ENCODE results near the gene OBSCN. TPM values are rescaled to one million over a fixed set of nuclear protein-coding genes. Genes with fewer than 3 reads are reported as not detected.

OBSCN gene
- total and polyA plus RNA-seq, 2 donors (not counting 3 experiments of a cell fraction or from before 2014, with no cell fraction given): 1.5 to 2.9 TPM

GRCh38 chr1:228272331-228272791 is 64.5 kb downstream of the OBSCN start:
- no peaks in the 10 kb centered on the region for H3K79me2 ChIP-seq (ENCODE audit: control insufficient read depth, insufficient read depth, low read length)
- FAIRE-seq: no peak
- CTCF ChIA-PET: interaction anchor here (1.1 kb wide), 1 partner anchor 121 kb away, joined by 3 read pairs; no protein-coding TSS in a partner anchor
- H3K9me3 ChIP-seq (replicated peaks; ENCODE audit: control insufficient read depth, insufficient read depth, low read length): no peaks in the 10 kb centered on the region
- no peak overlapping the region for H2AFZ ChIP-seq (ENCODE audit: low read depth, low read length)
- no peak for DNase-seq (ENCODE audit: low read depth, low spot score)
- no peaks in the 10 kb centered on the region for H4K20me1 ChIP-seq (replicated peaks; ENCODE audit: control insufficient read depth, extremely low read depth, insufficient read depth, low read length)
- no peak overlapping the region for H3K4me2 ChIP-seq (ENCODE audit: insufficient read depth, low read length)
- no peak overlapping the region for H3K4me3 ChIP-seq (replicated peaks in 1 of 3; ENCODE audit: insufficient read depth in 1 of 3, low read depth in 1 of 3, low read length in 3 of 3)
- H3K27ac ChIP-seq (ENCODE audit: insufficient read depth, low read depth, low read length): no peak overlapping the region
- no peak overlapping the region for H3K9ac ChIP-seq (replicated peaks; ENCODE audit: extremely low read depth, insufficient read depth, low read length)
- dilution Hi-C loops (cut with MboI; ENCODE audit: extremely low pct_ligation_motif_present, low sequenced_read_pairs) (no loop called here), intact Hi-C loops (cut with micrococcal nuclease) (loop anchor here (10.0 kb wide), 1 partner anchor 138 kb away; no protein-coding TSS in a partner anchor)
- no TSS peak for BruUV-seq (replicated peaks)
- peaks cover 0 to 2% of the 10 kb centered on the region in 2 experiments for H3K36me3 ChIP-seq (ENCODE audit: control insufficient read depth in 2 of 2, extremely low read depth in 1 of 2, insufficient read depth in 2 of 2, low read length in 2 of 2)
- TF ChIP-seq FOS (IDR thresholded peaks at IDR 0.05; ENCODE audit: borderline replicate concordance, insufficient read depth, low read length): no peak
- no peak for TF ChIP-seq POLR2A (IDR thresholded peaks at IDR 0.05; ENCODE audit: low read depth, low read length)
- TF ChIP-seq MYC (IDR thresholded peaks at IDR 0.05; ENCODE audit: low read depth, low read length): no peak
- TF ChIP-seq CTCF (IDR thresholded peaks at IDR 0.05; ENCODE audit: extremely low read depth in 1 of 2, insufficient read depth in 1 of 2, low read depth in 1 of 2, low read length in 2 of 2): no peak
- TF ChIP-seq, protein P1, sequence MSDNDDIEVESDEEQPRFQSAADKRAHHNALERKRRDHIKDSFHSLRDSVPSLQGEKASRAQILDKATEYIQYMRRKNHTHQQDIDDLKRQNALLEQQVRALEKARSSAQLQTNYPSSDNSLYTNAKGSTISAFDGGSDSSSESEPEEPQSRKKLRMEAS (IDR thresholded peaks at IDR 0.05; ENCODE audit: insufficient read depth, insufficient read length): no peak
- TF ChIP-seq JUN (IDR thresholded peaks at IDR 0.05; ENCODE audit: borderline replicate concordance, insufficient read depth, insufficient read length, low read depth): no peak
- no peak for TF ChIP-seq POLR2AphosphoS5 (IDR thresholded peaks at IDR 0.05; ENCODE audit: insufficient read depth, low read depth, low read length)
- no peak for TF ChIP-seq GATA2 (IDR thresholded peaks at IDR 0.05; ENCODE audit: insufficient read depth, insufficient read length, low read depth, low read length)
- no peak for TF ChIP-seq EZH2 (IDR thresholded peaks at IDR 0.05; ENCODE audit: borderline replicate concordance, low read depth, low read length, severe bottlenecking)
- no peaks in the 10 kb centered on the region for H3K9me1 ChIP-seq (replicated peaks; ENCODE audit: control insufficient read depth, extremely low read depth, insufficient read depth, low read length)
- H3K27me3 ChIP-seq (ENCODE audit: control insufficient read depth in 2 of 2, insufficient read depth in 2 of 2, low read length in 2 of 2): no peaks in the 10 kb centered on the region
- H3K4me1 ChIP-seq (ENCODE audit: control insufficient read depth, extremely low read depth, insufficient read depth, low read length): peaks cover 15% of the 10 kb centered on the region
- POLR2A ChIA-PET: no interaction called here
